ENCODE data around the gene TOM1L1. TPM values are rescaled to one million over a fixed set of nuclear protein-coding genes. Genes with fewer than 3 reads are reported as not detected.

Gene TOM1L1
- total RNA-seq, 1 donor from 2014 or later: 9.0 TPM

DNA sequence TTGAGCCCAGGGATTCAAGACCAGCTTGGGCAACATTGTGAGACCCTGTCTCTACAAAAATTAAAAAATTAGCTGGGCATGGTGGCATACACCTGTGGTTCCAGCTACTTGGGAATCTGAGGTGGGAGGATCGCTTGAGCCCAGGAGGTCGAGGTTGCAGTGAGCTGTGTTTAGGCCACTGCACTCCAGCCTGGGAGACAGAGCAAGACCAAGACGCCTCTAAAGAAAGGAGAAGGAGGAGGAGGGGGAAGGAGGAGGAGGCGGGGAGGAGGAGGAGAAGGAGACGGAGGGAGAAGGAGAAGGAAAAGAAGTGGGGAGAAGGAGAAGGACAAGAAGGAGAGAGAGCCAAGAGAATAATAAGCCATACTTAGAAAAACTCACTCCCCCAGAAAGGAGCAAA lies 103.8 kb downstream of the TOM1L1 start:
- Histone ChIP-seq H3K27ac (replicated peaks) (no peak overlapping the region), H3K4me3 (no peak overlapping the region), H3K9me3 (replicated peaks) (no peaks in the 10 kb centered on the region), H3K36me3 (peaks cover 25% of the 10 kb centered on the region), H3K4me1 (no peaks in the 10 kb centered on the region), H3K27me3 (ENCODE audit: low read depth) (no peaks in the 10 kb centered on the region)
- intact Hi-C loops (cut with micrococcal nuclease): no loop called here
- DNase-seq: no peak
- TF ChIP-seq, protein P1, sequence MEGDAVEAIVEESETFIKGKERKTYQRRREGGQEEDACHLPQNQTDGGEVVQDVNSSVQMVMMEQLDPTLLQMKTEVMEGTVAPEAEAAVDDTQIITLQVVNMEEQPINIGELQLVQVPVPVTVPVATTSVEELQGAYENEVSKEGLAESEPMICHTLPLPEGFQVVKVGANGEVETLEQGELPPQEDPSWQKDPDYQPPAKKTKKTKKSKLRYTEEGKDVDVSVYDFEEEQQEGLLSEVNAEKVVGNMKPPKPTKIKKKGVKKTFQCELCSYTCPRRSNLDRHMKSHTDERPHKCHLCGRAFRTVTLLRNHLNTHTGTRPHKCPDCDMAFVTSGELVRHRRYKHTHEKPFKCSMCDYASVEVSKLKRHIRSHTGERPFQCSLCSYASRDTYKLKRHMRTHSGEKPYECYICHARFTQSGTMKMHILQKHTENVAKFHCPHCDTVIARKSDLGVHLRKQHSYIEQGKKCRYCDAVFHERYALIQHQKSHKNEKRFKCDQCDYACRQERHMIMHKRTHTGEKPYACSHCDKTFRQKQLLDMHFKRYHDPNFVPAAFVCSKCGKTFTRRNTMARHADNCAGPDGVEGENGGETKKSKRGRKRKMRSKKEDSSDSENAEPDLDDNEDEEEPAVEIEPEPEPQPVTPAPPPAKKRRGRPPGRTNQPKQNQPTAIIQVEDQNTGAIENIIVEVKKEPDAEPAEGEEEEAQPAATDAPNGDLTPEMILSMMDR (IDR thresholded peaks at IDR 0.05; ENCODE audit: borderline replicate concordance): no peak

DNA sequence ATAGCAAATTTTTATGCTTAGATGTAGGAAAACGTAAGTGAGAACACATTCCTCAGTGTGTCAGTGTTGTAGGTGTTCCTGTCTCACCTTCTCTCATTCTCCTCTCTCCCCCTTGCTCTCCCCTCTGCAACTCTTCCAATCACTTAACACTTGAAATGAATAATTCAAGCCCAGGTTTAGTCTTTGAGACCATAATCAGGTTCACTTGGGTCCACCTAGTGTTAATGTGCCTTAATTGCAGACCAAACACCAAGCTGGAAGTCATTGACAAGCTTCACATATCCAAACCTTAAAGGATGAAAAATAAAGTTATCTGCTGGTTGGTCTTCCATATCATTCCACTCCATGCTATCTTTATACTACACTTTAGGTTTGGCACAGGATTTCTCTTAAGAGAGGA lies 104.9 kb downstream of the TOM1L1 start:
- no peak for DNase-seq

More for the DNA sequence above, 104.9 kb downstream of the TOM1L1 start:
- intact Hi-C loops (cut with micrococcal nuclease): no loop called here
- Histone ChIP-seq H3K4me3 (no peak overlapping the region), H3K36me3 (peaks cover 18% of the 10 kb centered on the region), H3K9me3 (replicated peaks) (no peaks in the 10 kb centered on the region), H3K27me3 (ENCODE audit: low read depth) (no peaks in the 10 kb centered on the region), H3K27ac (replicated peaks) (no peak overlapping the region), H3K4me1 (no peaks in the 10 kb centered on the region)
- TF ChIP-seq, protein P1 (IDR thresholded peaks at IDR 0.05; ENCODE audit: borderline replicate concordance): no peak

Other genes with a start within 250 kb of the TOM1L1 start
- gene COX11, start 67.8 kb downstream of the TOM1L1 start, total RNA-seq: 66.8 TPM
- gene STXBP4, start 67.9 kb downstream of the TOM1L1 start, total RNA-seq: 4.7 TPM